Coronary artery (tissue), 2 donors: ENCODE results near the gene DNER.

Experiments
- DNase-seq: peaks from one replicate; pipeline ENCODE4 v3.0.0-alpha.2; 2017; ENCODE audit warnings: low spot score
- H3K27ac ChIP-seq, 2 donors: fragments of 200-600 bp; sonication (generic); one replicate each; pipeline ENCODE4 v1.5.1; 2016 to 2019
- H3K4me3 ChIP-seq: fragments of 200-600 bp; sonication (generic); 2 replicates; pipeline ENCODE4 v1.5.1; 2016; ENCODE audit warnings: mild to moderate bottlenecking, moderate library complexity
- CTCF ChIP-seq: fragments of 200-600 bp; sonication (generic); IDR thresholded peaks from one replicate; pipeline ENCODE4 v1.5.1; 2019; ENCODE audit warnings: antibody characterized with exemption

Gene DNER

GRCh38 chr2:229319558-229319957, 394.8 kb downstream of the DNER start:
- Histone ChIP-seq H3K4me3 (no peak overlapping the region), H3K27ac (no peak overlapping the region)
- TF ChIP-seq CTCF = no peak
- no peak for DNase-seq

- no peak overlapping the region for H3K4me3 ChIP-seq
- DNase-seq = no peak
- peak overlapping the region in 1 of 2 donors; percentile 47 for H3K27ac ChIP-seq
- TF ChIP-seq CTCF = no peak
Observed at GRCh38 chr2:229314117-229314516, 400.2 kb downstream of the DNER start.

- H3K27ac ChIP-seq = peak overlapping the region in 1 of 2 donors; percentile 67
- no peak for TF ChIP-seq CTCF
Observed at GRCh38 chr2:229313591-229313990, 400.8 kb downstream of the DNER start.

More at GRCh38 chr2:229313591-229313990, 400.8 kb downstream of the DNER start:
- no peak overlapping the region for H3K4me3 ChIP-seq
- no peak for DNase-seq
